Lung (tissue), 12 donors: ENCODE results near the gene SLC6A17. TPM values are rescaled to one million over a fixed set of nuclear protein-coding genes. Genes with fewer than 3 reads are reported as not detected.

Experiments used
- ATAC-seq: fragments of 200-7000 bp; cut with Tn5 transposase; one replicate; pipeline ENCODE4 v1.9.1; 2020; ENCODE audit warnings: moderate number of reproducible peaks; ENCODE audit not compliant: insufficient read depth, low FRiP score
- DNase-seq, 3 donors: peaks; one replicate each; pipeline ENCODE4 v3.0.0-alpha.2; 2013 to 2017
- H3K27ac ChIP-seq, 2 donors: one replicate each; pipeline ENCODE4 v1.5.1; 2013; ENCODE audit warnings: mild to moderate bottlenecking in 2 of 2, moderate library complexity in 2 of 2, control low read depth in 1 of 2, inconsistent platforms in 1 of 2, low read depth in 1 of 2, low read length in 1 of 2
- H3K27me3 ChIP-seq, 3 donors: one replicate each; pipeline ENCODE4 v1.5.1; 2013; ENCODE audit warnings: low read length in 2 of 3; ENCODE audit not compliant: control insufficient read depth in 3 of 3, insufficient read depth in 3 of 3
- H3K36me3 ChIP-seq, 4 donors: one replicate each; pipeline ENCODE4 v1.5.1; 2013; ENCODE audit warnings: low read length in 4 of 4, mild to moderate bottlenecking in 1 of 4, moderate library complexity in 1 of 4; ENCODE audit not compliant: control insufficient read depth in 4 of 4, insufficient read depth in 4 of 4
- H3K4me1 ChIP-seq, 5 donors: one replicate each; pipeline ENCODE4 v1.5.1; 2013; ENCODE audit warnings: low read length in 5 of 5, mild to moderate bottlenecking in 2 of 5, moderate library complexity in 1 of 5; ENCODE audit not compliant: control insufficient read depth in 5 of 5, insufficient read depth in 5 of 5
- H3K4me3 ChIP-seq: one replicate; pipeline ENCODE4 v1.5.1; 2013; ENCODE audit warnings: mild to moderate bottlenecking, control low read depth, moderate library complexity
- H3K9ac ChIP-seq, 2 donors: one replicate each; pipeline ENCODE4 v1.5.1; 2013; ENCODE audit warnings: low read length in 2 of 2, control low read depth in 1 of 2; ENCODE audit not compliant: insufficient read depth in 1 of 2
- H3K9me3 ChIP-seq, 4 donors: one replicate each; pipeline ENCODE4 v1.5.1; 2013; ENCODE audit warnings: low read length in 3 of 4, mild to moderate bottlenecking in 1 of 4, moderate library complexity in 1 of 4; ENCODE audit not compliant: control insufficient read depth in 4 of 4, insufficient read depth in 3 of 4
- CTCF ChIP-seq: IDR thresholded peaks from 2 replicates; pipeline ENCODE4 v1.5.1; 2012; ENCODE audit warnings: mild to moderate bottlenecking; ENCODE audit errors: control extremely low read depth, extremely low read depth
- WGBS, 2 donors: extraction: QIAGEN DNeasy Blood & Tissue Kit; methylation state at CpG; one replicate each; pipeline ENCODE4 v1.1.7; 2013; 5-methylcytosine and 5-hydroxymethylcytosine counted together
- polyA plus RNA-seq, 2 donors: library from polyadenylated mRNA; stranded (reverse); fragments of 200-250 nt; gene quantifications; one replicate each; pipeline ENCODE4 v1.2.1, GENCODE V29; 2013
- total RNA-seq, 2 donors: library from RNA; depleted of rRNA in 1 of 2; stranded (reverse); fragments of >200 nt in 1 of 2; gene quantifications; one replicate each; pipeline ENCODE4 v1.2.1, GENCODE V29; 2014 to 2021
- donor health status: control.
- donor health status: control.
- donor health status: Bipolar disorder and iron deficiency.
- donor health status: healthy.
- donor health status: DM: yes; HTN: yes; CAD: no.

SLC6A17 gene
- total and polyA plus RNA-seq, 4 donors = 0.02 to 0.09 (median 0.03) TPM

GRCh38 chr1:110243574-110243973, 93.3 kb downstream of the SLC6A17 start:
- Histone ChIP-seq H3K27me3 (peaks cover 0 to 3% (median 0%) of the 10 kb centered on the region in 3 donors), H3K4me1 (peaks cover 0 to 16% (median 0%) of the 10 kb centered on the region in 5 donors), H3K27ac (no peak overlapping the region), H3K9ac (no peak overlapping the region), H3K9me3 (no peaks in the 10 kb centered on the region), H3K4me3 (no peak overlapping the region), H3K36me3 (no peaks in the 10 kb centered on the region)
- ATAC-seq (no peak), DNase-seq (peak in 1 of 3 donors; percentile 6)
- TF ChIP-seq CTCF = no peak
- 22 to 38% methylated on average over 9 of the region's 9 CpGs for WGBS, 2 donors

- H3K9me3 ChIP-seq = no peaks in the 10 kb centered on the region
- no peak overlapping the region for H3K4me3 ChIP-seq
- H3K4me1 ChIP-seq = peaks cover 0 to 2% (median 0%) of the 10 kb centered on the region in 5 donors
- ATAC-seq (no peak), DNase-seq (no peak)
- no peak overlapping the region for H3K27ac ChIP-seq
- no peaks in the 10 kb centered on the region for H3K36me3 ChIP-seq
- no peak overlapping the region for H3K9ac ChIP-seq
- WGBS, 2 donors = 72 to 88% methylated on average over 9 of the region's 9 CpGs
- H3K27me3 ChIP-seq = peaks cover 0 to 3% (median 0%) of the 10 kb centered on the region in 3 donors
- no peak for TF ChIP-seq CTCF
These were observed 95.8 kb downstream of the SLC6A17 start for GRCh38 chr1:110245876-110246620.

GRCh38 chr1:110248746-110249145, 98.5 kb downstream of the SLC6A17 start:
- no peak for TF ChIP-seq CTCF
- H3K9me3 ChIP-seq = no peaks in the 10 kb centered on the region
- no peaks in the 10 kb centered on the region for H3K4me1 ChIP-seq
- H3K9ac ChIP-seq = no peak overlapping the region
- peaks cover 0 to 3% (median 0%) of the 10 kb centered on the region in 3 donors for H3K27me3 ChIP-seq
- no peak overlapping the region for H3K27ac ChIP-seq
- H3K4me3 ChIP-seq = no peak overlapping the region
- WGBS, 2 donors = 73 to 92% methylated on average over 4 of the region's 4 CpGs
- ATAC-seq (no peak), DNase-seq (no peak)
- no peaks in the 10 kb centered on the region for H3K36me3 ChIP-seq
